SK-N-DZ (cell line): ENCODE results near the gene RDH16. TPM values are rescaled to one million over a fixed set of nuclear protein-coding genes. Genes with fewer than 3 reads are reported as not detected.

Source experiments
- DNase-seq: peaks from one replicate; pipeline ENCODE4 v3.0.0-alpha.2; 2015; ENCODE audit warnings: low spot score
- polyA plus RNA-seq, 2 experiments: library from polyadenylated mRNA; depleted of rRNA; stranded (reverse); fragments of >200 nt; gene quantifications; 2 replicates each; pipeline ENCODE4 v1.2.3, GENCODE V29; 2014

The RDH16 gene, protein sequence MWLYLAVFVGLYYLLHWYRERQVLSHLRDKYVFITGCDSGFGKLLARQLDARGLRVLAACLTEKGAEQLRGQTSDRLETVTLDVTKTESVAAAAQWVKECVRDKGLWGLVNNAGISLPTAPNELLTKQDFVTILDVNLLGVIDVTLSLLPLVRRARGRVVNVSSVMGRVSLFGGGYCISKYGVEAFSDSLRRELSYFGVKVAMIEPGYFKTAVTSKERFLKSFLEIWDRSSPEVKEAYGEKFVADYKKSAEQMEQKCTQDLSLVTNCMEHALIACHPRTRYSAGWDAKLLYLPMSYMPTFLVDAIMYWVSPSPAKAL
- 0.22 TPM in 1 of 2 replicates, not detected in the other for polyA plus RNA-seq (2014; cell fraction: cytosol; rRNA removed)
- polyA plus RNA-seq (2014; cell fraction: nucleus; rRNA removed), result 0.38 and 0.68 TPM in 2 replicates

DNA sequence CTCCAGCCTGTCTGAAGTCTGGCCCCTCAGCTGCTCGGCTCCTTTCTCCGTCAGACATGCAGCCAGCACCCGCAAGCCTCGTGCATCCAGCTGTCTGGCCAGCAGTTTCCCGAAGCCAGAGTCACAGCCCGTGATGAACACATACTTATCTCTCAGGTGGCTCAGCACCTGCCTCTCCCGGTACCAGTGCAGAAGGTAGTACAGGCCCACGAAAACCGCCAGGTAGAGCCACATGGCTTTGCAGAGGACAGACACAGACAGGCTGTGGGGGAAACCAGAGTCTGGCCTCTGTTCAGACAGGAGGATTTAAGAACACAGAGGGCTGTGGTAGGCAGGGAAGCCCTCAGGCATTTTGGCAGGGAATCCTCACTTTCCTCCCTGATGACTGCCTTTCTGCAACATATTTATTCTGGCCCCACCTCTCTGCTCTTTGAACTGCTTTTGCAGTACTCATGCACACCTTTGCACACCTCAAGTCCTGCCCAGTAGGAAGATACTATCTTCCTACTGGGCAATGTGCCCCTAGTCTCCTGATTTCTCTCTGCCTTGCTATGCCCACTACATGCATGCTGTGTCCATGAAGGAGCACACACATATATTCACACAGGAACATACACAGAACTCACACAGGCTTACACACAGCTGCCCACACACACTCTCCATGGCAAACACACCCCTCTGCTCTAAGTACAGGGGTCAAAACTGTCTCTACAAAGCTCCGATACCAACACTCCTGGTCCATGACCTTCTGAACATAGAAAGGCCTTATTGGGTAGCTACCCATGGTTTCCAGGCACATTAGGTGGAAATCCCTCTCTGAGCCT, at the start of gene RDH16:
RDH16 (minus strand) TSS at position 380 of the 824 bp plus-strand sequence; CDS start at position 234, 146 bp downstream.
- DNase-seq, result no peak

DNA sequence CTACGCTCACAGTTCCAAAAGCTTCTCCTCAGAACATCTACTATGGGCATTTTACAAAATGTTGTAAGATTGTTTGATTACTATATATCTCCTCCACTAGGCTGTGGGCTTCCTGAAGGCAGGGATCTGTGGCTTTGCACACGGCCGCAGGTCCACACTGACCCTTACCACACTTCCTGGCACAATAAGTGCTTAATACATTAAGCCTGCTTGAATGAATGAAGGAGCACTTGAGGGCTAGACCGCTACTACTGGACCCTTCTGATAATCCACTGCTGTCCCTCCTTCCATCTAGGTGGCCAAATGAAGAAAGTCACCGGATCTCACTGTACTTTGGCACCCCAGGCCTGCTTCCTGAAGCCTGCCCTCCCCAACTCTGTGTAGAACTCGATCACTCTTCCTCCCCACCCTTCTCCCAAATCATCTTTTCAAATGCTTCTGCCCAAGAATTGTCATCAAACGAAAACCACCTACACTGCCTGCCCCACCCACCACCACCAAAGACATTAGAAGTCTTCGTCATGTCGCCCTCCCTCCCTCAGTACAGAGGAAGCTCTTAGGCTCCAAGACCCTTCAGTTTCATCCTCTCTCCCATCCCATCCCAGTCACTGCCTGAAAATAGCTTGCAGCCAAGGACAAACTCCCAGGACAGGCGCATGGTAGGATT, 49.5 kb upstream of the RDH16 start:
- no peak for DNase-seq

DNA sequence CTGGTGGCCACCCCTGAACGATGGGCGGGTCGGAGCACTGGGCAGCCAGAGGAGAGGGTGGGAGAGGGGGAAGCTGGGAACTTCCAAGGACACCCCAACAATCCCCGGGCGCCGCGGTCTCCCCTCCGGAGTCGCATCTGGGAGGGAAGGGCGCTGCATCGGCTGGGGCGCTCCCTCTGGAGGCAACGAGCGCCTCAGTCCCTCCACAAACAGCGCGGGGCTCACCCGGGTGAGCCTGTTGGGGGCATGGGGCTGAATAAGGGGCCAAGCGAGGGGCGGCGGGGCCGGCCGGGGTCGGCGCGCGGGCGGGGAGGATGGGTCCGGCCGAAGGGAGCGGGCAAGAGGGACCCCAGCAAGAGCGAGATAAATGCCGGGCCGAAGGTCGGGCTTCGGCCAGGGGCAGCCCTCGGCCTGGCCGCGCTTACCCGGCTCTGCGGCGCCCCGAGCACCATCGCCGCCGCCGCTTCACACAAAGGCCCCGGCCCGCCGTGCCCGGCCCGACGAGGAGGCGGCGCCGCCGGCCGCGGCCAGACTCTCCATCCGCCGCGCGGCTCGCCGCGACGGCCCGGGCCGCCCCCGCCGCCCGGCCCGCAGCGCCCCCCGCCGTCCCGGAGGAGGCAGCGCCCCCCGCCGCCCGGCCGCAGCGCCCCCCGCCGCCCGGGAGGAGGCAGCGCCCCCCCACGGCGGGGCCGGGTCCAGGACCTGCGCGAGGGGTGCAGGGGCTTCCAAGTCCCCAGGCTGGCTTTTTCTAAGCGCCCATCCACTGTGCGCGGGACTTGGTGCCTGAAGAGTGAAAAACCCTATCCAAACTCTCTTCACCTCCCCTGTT, 48.8 kb upstream of the RDH16 start, which contains the start of gene ZBTB39:
ZBTB39 (minus strand) TSS at position 567 of the 829 bp plus-strand sequence. CDS start 1,629 bp downstream, outside the sequence.
- DNase-seq, result peak; percentile 54

DNA sequence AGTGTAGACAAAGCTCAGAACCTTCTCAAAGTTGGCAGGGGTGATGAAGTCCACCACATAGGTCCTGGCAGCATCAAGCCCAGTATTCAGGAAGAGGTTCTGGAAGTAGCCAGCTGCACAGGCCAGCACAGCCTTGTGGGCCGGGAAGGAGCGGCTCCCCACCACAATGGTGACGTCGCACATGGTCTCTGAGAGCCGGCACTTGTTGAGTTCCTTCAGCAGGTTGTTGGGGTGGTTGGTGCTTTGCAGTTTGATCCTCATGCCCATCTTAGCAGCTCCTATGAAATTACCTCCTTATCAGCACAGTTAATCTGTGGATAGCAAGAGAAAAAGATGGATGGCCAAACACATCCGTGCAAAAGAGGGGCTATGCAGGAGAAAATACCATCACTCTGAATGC, 47.2 kb upstream of the RDH16 start:
- DNase-seq, result no peak

DNA sequence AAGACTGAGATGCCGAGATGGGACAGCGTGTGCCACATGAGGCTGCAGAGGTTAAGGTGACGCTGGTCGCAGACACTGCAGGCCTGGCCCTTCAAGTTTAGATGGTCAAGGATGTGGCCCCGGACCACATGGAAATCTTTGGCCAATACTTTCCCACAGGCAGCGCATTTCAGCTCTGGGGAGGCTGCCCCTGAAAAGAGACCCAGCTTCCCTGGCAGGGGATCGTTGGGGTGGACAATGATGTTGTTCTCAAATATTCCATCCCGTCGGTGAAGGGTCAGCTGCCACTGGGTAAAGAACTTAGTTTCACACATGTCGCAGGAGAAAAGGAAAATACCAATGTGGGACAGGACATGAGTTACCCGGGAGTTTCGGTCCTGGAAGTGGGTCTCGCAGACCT, 46.0 kb upstream of the RDH16 start:
- DNase-seq, result no peak

DNA sequence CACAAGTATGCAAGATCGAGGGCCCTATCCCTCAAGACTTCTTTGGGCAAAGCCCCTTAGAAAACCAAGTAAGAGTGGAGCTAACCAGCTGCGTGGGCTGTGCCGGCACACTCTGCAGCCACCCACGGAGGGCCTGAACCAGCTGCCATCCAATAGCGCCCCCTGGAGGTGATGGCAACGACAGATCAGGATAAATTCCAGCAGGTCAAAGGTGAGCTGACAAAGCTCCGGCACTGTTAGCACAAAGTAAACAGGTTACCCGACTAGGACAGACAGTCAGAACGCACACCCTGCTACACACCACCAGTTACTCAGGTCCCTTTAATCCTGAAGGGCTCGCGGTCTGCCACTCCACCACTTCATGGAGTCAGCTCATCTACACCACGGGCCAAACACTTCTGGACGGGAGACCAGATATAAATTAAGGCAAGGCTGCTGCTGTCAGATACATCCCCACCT, 44.1 kb upstream of the RDH16 start:
- DNase-seq, result peak; percentile 50

DNA sequence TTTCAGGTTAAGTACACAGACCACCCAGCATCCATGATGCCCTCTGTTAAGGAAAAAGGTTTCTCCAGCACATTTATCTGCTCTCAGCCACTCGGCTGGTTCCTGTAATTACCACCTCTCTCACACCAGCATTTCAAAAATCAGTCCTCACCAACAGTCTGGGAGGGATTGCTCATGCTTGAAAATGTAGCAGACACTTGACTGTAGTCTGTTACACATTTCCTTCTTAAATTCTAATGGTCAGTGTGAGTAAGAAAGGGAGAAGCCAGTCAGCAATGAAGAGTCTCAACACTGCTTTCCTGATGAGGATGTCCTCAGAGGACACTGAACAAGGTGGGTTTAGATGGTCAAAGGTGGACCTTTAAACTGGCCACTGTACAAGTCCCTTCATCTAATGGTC, 43.0 kb upstream of the RDH16 start:
- no peak for DNase-seq

DNA sequence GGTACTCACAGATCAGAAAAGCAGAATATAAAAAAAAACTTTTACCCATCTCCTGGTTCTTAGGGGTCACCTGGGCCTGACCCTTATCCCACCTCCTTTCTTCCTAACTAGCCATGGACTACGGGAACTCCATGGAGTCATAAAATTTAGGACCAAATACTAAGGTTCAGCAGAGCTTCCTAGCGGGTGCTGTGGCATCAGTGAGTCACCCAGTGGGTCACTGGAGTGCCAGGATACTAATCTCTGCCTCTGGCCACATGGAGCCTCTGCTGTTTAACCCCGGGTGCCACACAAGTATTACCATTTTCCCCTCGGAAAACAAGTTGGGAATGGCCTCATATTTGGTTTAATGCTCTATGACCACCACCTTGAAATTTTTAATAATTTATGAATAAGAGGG, 42.0 kb upstream of the RDH16 start:
- no peak for DNase-seq

DNA sequence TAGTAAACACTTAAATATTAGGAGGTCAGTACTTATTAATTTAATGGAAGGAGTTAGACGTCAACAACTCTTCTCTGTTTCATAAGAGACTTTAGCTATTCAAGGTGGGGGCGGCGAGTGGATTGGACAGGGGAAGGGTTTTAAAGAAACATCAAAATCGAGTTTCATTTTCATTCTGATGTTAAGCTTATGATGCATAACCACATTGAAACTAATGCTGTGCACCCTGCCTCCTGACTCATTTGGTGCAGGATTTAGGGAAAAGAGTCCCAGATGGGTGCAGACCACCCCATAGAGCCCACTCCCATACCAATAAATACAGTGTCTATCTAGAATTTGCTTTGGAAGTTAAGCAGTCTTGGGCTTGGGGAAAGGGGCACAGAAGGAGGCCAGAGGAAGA, 41.6 kb upstream of the RDH16 start:
- no peak for DNase-seq

DNA sequence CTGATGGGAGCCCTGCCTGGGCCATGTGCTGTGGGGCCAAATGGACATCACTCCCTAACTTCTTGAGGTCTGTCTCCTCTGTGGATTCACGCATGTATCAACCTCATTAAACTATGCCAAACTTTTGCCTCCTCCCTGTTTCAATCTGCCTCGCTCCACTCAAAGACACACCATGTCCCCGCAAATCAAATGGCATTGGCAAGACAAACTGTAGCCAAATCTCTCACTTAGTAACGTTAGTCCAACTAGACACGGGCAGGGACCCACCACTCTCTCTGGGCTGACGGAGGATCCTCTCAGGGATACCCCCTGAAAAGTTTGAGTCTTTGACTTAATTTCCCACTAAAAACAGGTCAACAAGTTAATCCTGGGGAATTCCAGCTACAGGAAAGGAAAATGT, 40.9 kb upstream of the RDH16 start:
- no peak for DNase-seq

DNA sequence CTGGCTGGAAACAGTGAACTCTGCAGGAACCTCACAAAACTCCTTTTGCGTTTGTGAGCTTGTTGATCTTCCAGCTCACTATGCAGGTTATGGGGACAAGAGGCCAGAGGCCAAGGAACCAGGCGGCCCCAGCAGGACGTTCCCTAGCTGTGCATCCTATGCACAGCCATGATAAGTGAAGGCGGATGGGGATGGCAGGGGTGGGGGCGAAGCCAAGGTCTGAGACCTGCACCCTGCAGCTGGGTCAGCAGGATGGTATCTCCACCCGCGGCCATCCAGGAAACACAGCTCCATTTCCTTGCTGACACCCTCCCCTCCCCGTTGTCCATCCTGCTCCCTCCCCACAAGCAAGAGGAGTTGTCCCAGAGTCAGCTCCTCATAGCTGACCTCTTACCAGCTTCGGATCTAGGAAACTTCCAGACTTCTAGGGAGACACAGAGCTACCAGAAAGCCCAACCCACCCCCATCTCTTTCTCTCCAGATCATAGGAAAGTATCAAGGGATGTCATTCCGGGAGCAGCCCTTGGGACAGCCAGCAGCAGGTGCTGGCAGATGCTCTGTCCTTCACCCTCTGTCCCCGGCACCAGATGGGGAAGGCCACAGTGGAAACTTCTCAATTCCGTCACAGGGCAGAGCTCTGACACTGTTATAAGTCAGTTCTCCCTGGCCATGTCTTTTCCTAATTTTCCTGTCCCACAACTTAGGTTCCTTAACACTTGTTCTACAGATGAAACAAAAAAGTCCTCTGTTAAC, 39.6 kb upstream of the RDH16 start:
- DNase-seq, result no peak

DNA sequence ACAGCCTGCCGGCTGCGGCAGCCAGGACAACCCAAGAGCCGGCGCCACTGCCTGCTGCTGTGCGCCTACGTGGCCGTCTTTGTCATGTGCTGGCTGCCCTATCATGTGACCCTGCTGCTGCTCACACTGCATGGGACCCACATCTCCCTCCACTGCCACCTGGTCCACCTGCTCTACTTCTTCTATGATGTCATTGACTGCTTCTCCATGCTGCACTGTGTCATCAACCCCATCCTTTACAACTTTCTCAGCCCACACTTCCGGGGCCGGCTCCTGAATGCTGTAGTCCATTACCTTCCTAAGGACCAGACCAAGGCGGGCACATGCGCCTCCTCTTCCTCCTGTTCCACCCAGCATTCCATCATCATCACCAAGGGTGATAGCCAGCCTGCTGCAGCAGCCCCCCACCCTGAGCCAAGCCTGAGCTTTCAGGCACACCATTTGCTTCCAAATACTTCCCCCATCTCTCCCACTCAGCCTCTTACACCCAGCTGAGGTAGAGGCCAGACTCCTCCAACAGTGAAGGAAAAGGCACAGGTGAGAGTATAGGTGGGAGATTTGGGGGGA, 38.6 kb upstream of the RDH16 start:
- no peak for DNase-seq

DNA sequence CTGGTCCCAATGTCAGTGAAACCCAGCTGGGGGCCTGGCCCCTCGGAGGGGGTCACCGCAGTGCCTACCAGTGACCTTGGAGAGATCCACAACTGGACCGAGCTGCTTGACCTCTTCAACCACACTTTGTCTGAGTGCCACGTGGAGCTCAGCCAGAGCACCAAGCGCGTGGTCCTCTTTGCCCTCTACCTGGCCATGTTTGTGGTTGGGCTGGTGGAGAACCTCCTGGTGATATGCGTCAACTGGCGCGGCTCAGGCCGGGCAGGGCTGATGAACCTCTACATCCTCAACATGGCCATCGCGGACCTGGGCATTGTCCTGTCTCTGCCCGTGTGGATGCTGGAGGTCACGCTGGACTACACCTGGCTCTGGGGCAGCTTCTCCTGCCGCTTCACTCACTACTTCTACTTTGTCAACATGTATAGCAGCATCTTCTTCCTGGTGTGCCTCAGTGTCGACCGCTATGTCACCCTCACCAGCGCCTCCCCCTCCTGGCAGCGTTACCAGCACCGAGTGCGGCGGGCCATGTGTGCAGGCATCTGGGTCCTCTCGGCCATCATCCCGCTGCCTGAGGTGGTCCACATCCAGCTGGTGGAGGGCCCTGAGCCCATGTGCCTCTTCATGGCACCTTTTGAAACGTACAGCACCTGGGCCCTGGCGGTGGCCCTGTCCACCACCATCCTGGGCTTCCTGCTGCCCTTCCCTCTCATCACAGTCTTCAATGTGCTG, 38.0 kb upstream of the RDH16 start:
- DNase-seq, result no peak

DNA sequence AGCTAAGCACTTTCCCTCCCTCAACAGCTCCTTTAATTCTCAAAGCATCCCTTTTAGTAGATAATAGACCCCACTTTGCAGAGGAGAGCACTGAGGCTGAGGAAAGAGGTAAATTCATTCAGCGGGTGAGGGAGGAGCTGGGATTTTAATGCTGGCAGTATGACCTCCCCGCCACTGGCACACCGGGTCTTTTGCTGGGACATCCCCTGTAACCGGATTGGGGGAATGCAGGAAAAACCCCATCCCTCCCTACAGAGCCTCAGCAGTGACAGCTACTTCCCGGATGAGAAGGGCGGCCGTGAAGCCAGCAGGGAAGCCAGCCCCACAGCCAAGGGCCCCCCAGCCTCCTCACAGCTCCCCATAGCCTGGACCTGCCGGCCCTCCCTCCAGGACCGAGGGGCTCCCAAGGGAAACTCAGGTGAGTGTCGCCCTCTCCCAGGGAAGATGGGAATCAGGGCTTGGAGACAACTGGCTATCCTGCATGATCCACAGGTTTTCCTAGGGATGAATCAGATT, 36.9 kb upstream of the RDH16 start:
- no peak for DNase-seq

DNA sequence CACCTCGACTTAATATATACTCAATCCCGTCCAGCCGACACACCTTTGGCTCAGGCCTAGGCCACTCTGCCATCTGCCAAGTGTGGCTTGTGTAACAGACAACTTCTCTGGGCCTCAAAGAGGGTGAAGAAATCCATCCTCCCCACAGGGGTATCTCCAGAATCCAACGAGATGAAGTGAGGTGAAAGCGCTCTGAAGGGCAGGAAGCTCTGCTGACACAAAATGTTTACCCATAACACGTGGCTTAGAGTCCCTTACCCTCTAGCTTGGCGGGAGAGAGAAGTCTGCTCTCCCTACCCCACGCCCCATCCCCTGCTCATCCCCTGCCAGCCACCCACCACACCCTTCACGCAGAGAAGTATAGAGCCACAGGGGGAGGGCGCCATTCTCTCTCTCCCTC, 35.9 kb upstream of the RDH16 start:
- no peak for DNase-seq

DNA sequence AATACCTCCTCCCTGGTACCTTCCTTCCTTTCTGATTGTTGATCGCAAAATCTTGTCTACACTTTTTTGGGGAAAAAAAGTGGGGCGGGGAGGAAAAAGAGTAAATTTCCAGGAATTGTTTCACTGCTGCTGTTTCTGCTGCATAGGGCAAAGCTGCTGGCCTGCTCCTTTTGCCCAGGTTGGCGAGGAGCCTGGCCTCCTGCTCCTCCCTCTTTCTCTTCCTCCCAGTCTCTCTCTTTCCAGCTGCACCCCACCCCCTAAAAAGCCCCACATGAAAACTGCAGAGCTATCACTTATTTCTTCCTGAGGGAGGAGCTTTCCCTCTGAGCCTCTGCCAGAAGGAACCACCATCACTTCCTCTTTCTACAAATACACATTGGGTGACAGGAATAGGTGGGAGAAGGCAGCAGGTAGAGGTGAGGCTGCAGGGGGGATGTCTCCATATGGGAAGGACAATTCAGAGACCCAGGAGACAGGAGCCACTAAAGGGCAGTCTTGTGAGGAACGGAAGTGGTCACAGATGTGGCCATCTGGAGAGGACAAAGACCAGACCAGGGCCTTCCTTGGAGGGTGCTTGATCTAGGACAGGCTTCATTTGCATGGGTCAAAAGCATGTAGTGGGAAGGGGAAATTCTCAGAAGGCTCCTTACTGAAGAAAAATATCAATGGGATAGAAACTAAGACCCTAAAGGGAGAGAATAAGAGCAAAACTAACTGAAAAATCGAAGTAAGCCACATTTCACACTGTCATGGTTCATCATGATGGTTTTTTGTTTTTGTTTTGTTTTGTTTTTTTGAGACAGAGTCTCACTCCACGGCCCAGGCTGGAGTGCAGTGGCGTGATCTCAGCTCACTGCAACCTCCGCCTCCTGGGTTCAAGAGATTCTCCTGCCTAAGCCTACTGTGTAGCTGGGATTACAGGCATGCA, 34.2 kb upstream of the RDH16 start:
- DNase-seq, result no peak

DNA sequence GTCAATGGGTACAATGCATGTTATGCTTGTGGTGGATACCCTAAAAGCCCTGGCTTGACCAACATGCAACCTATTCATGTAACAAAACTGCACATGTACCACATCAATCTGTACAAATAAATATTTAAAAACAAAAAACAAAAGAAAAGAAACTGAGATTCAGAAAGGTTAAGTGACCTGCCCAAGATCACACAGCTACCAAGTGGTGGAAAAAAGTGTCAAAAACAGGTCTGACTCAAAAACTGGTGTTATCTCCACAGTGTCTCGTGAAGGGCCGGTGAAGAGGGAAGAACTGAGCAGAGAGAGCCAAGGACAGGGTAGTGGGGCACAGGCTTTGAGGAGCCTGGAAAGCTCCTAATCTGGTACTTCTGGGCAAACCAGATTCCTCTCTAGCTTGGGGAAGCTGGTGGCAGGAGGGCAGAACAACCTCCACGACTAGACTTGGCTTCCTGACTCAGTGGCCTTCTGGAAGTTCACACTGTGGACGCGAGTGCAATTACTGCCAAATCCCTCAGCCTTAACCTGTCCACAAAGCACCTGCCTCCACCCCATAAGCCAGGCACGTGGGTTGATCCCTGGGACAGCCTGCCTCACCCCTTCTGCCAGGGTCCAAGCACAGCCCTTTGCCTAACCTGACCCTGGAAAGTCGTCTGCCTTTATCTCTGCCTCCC, 33.4 kb upstream of the RDH16 start:
- DNase-seq, result no peak
